OCI-LY7 (cell line): ENCODE results near the gene ATE1. TPM values are rescaled to one million over a fixed set of nuclear protein-coding genes. Genes with fewer than 3 reads are reported as not detected.

Source experiments
- BruUV-seq: library from RNA; stranded (reverse); fragments of 400-500 nt; replicated peaks from 2 replicates; lab custom pipeline; 2021; lab: Mats Ljungman, UMichigan
- CTCF ChIA-PET: fragments of 300-600 bp; sonication (Branson Sonifier 250); formaldehyde crosslinking; loops from one replicate; lab custom pipeline; 2022; ENCODE audit warnings: antibody characterized with exemption; ENCODE audit not compliant: unreplicated experiment; lab: Charles Lee
- POLR2A ChIA-PET: fragments of 300-600 bp; sonication (Branson Sonifier 250); formaldehyde crosslinking; loops from one replicate; lab custom pipeline; 2022; ENCODE audit warnings: antibody characterized with exemption; lab: Charles Lee
- DNase-seq: peaks from one replicate; pipeline ENCODE4 v3.0.0-alpha.2; 2015; ENCODE audit warnings: low spot score
- H2AFZ ChIP-seq: fragments of 200-600 bp; sonication (generic), shearing (Covaris generic); 2 replicates; pipeline ENCODE4 v1.6.1; 2014; ENCODE audit warnings: mild to moderate bottlenecking, antibody characterized with exemption, low read length, moderate library complexity
- H3K27ac ChIP-seq: fragments of 200-600 bp; sonication (generic); 2 replicates; pipeline ENCODE4 v1.5.1; 2014; ENCODE audit warnings: mixed run types, low read depth, mild to moderate bottlenecking, moderate library complexity, low read length, inconsistent platforms; ENCODE audit not compliant: poor library complexity, severe bottlenecking
- H3K36me3 ChIP-seq: fragments of 200-600 bp; sonication (generic); 2 replicates; pipeline ENCODE4 v1.6.1; 2014; ENCODE audit warnings: mild to moderate bottlenecking, antibody characterized with exemption, low read length, moderate library complexity, mixed read lengths; ENCODE audit not compliant: insufficient read depth
- H3K4me1 ChIP-seq: fragments of 200-600 bp; sonication (generic); 2 replicates; pipeline ENCODE4 v1.5.1; 2014; ENCODE audit warnings: mild to moderate bottlenecking, low read length; ENCODE audit not compliant: insufficient read depth, poor library complexity, severe bottlenecking
- H3K4me2 ChIP-seq: fragments of 200-600 bp; sonication (generic); 2 replicates; pipeline ENCODE4 v1.6.1; 2014; ENCODE audit warnings: mild to moderate bottlenecking, low read length
- H3K4me3 ChIP-seq: fragments of 200-600 bp; sonication (generic); 2 replicates; pipeline ENCODE4 v1.5.1; 2014; ENCODE audit warnings: mild to moderate bottlenecking, low read depth, low read length; ENCODE audit not compliant: poor library complexity, severe bottlenecking
- H3K79me2 ChIP-seq: fragments of 200-600 bp; sonication (generic); 2 replicates; pipeline ENCODE4 v1.6.1; 2016; ENCODE audit warnings: low read depth, mild to moderate bottlenecking, low read length, moderate library complexity, mixed read lengths; ENCODE audit not compliant: insufficient read depth
- H3K9me2 ChIP-seq: fragments of 200-600 bp; sonication (generic); 2 replicates; pipeline ENCODE4 v1.6.1; 2016; ENCODE audit warnings: mild to moderate bottlenecking, low read length, mixed read lengths; ENCODE audit not compliant: insufficient read depth
- H3K9me3 ChIP-seq: fragments of 200-600 bp; sonication (generic); 2 replicates; pipeline ENCODE4 v1.6.1; 2014; ENCODE audit warnings: mild to moderate bottlenecking, mixed run types, low read length, mixed read lengths
- H4K20me1 ChIP-seq: fragments of 200-600 bp; sonication (generic); 2 replicates; pipeline ENCODE4 v1.6.1; 2014; ENCODE audit warnings: mild to moderate bottlenecking, antibody characterized with exemption, low read length, moderate library complexity, mixed read lengths; ENCODE audit not compliant: insufficient read depth
- CTCF ChIP-seq: fragments of 200-600 bp; sonication (generic); conservative IDR thresholded peaks from 2 replicates; pipeline ENCODE4 v1.5.1; 2014; ENCODE audit warnings: mild to moderate bottlenecking, antibody characterized with exemption, low read length, moderate library complexity, mixed read lengths
- EZH2phosphoT487 ChIP-seq: fragments of 200-600 bp; sonication (generic); IDR thresholded peaks from 2 replicates; pipeline ENCODE4 v1.6.1; 2018; ENCODE audit warnings: low read depth, borderline replicate concordance, mild to moderate bottlenecking, mixed run types, antibody characterized with exemption, low read length, moderate library complexity, mixed read lengths
- intact Hi-C: fragments of 100-400 bp; cut with micrococcal nuclease; formaldehyde crosslinking; loops from one replicate; pipeline ENCODE4 v1.10.0; 2022; ENCODE audit not compliant: unreplicated experiment
- small RNA-seq: library from RNA; depleted of rRNA; stranded (forward); fragments of <200 nt; gene quantifications from one replicate; pipeline ENCODE3, GENCODE V24; 2014
- total RNA-seq, 2 experiments: library from RNA; depleted of rRNA in 1 of 2; stranded (reverse); fragments of >200 nt in 1 of 2; shearing (Covaris generic) in 1 of 2; gene quantifications; 2 replicates each; pipeline ENCODE4 v1.2.3, GENCODE V29; 2014 to 2022

The ATE1 gene
- total RNA-seq, 2 experiments from 2014 or later: 14.8 to 44.7 TPM

- no peak overlapping the region for H2AFZ ChIP-seq
- no peak for DNase-seq
- no peaks in the 10 kb centered on the region for H3K9me2 ChIP-seq
- TF ChIP-seq EZH2phosphoT487: no peak
- TF ChIP-seq CTCF: no peak
- no peaks in the 10 kb centered on the region for H3K36me3 ChIP-seq
- H4K20me1 ChIP-seq: no peaks in the 10 kb centered on the region
- ChIA-PET POLR2A (interaction anchor here (0.5 to 0.7 kb wide), 2 partner anchors 21 to 237 kb away, joined by 3 to 5 read pairs; no protein-coding TSS in a partner anchor), CTCF (no interaction called here)
- intact Hi-C loops: no loop called here
- H3K9me3 ChIP-seq: no peaks in the 10 kb centered on the region
- H3K4me3 ChIP-seq: no peak overlapping the region
- H3K27ac ChIP-seq: no peak overlapping the region
- H3K79me2 ChIP-seq: no peaks in the 10 kb centered on the region
- no peaks in the 10 kb centered on the region for H3K4me1 ChIP-seq
- H3K4me2 ChIP-seq: no peak overlapping the region
- no TSS peak for BruUV-seq
Observed at GRCh38 chr10:121694327-121694965, 233.4 kb downstream of the ATE1 start.

GRCh38 chr10:121692626-121693025, 235.2 kb downstream of the ATE1 start:
- no peak for DNase-seq
- ChIA-PET POLR2A (no interaction called here), CTCF (no interaction called here)
- Histone ChIP-seq H4K20me1 (no peaks in the 10 kb centered on the region), H3K36me3 (no peaks in the 10 kb centered on the region), H3K27ac (no peak overlapping the region), H3K9me3 (no peaks in the 10 kb centered on the region), H3K4me1 (no peaks in the 10 kb centered on the region), H3K4me2 (no peak overlapping the region), H3K4me3 (no peak overlapping the region), H3K9me2 (no peaks in the 10 kb centered on the region), H2AFZ (no peak overlapping the region), H3K79me2 (no peaks in the 10 kb centered on the region)
- TF ChIP-seq EZH2phosphoT487: no peak
- intact Hi-C loops: no loop called here
- BruUV-seq: no TSS peak

- no peak for TF ChIP-seq EZH2phosphoT487
- TF ChIP-seq CTCF: no peak
- ChIA-PET CTCF (no interaction called here), POLR2A (no interaction called here)
- no peaks in the 10 kb centered on the region for H3K36me3 ChIP-seq
- DNase-seq: no peak
- no peak overlapping the region for H3K4me2 ChIP-seq
- H4K20me1 ChIP-seq: no peaks in the 10 kb centered on the region
- no TSS peak for BruUV-seq
- no peaks in the 10 kb centered on the region for H3K79me2 ChIP-seq
- H3K27ac ChIP-seq: no peak overlapping the region
- H3K9me2 ChIP-seq: no peaks in the 10 kb centered on the region
- H2AFZ ChIP-seq: no peak overlapping the region
- H3K4me1 ChIP-seq: no peaks in the 10 kb centered on the region
- intact Hi-C loops: no loop called here
- no peak overlapping the region for H3K4me3 ChIP-seq
- H3K9me3 ChIP-seq: no peaks in the 10 kb centered on the region
Observed at GRCh38 chr10:121690970-121691369, 236.9 kb downstream of the ATE1 start.

Small RNA genes within 50 kb of the gene (small RNA-seq; reads per million reads assigned to genes)
- gene RF00019 (not detected), gene RF02219 (not detected)

Other genes starting within 250 kb of the ATE1 start
- gene NSMCE4A, start 47.2 kb upstream of the ATE1 start, total RNA-seq (2014; rRNA removed; shearing (Covaris generic)): 95.6 and 105 TPM in 2 replicates
- 69.5 and 77.7 TPM in 2 replicates for gene NSMCE4A, start 47.2 kb upstream of the ATE1 start, total RNA-seq (2022)
- not detected in 2 replicates for gene TACC2, start 61.1 kb upstream of the ATE1 start, total RNA-seq (2014; rRNA removed; shearing (Covaris generic))
- gene TACC2, start 61.1 kb upstream of the ATE1 start, total RNA-seq (2022): not detected in 2 replicates